ENCODE data around the gene PDE4D.

DNA sequence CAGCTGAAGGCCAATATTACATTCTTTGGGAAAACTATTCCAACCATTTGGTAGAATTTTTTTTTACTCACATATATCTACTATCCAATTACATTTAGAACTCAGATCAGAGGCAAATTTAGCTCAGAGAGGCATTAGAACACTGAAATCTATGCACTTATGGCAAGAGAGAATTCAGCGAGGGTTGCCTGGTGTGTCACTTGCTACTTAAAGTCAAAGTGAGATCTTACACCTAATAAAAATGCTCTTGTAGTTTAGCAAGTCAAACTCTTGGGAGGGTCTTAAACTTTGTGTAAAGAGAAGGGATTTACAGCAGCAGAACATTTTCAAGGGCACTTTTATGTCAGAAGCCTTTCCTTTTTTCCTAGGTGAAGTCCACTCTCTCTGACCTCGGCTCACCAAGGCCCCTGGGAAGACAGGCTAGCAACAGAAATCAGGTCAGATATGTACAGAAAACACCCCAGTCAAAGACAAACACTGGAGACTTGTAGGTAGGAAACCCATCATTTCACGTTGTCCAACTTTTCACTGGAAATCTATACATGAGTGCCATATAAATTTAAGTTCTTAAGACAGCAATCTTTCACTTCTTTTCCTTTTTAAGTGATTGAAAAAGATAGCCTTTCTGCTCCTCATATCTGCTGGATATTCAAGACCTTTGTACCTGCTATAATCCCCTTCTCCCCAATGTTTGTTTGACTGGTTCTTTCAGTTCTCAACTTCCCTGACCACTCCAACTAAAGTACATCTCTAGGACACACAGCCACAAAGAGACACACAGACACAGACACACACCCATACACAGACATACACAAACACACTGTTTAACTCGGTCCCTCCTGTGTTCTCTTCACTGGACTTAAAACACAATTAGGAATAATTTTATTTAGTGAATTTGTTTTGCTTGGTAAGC lies 635.8 kb downstream of the PDE4D start:
- TF ChIP-seq, protein P1, sequence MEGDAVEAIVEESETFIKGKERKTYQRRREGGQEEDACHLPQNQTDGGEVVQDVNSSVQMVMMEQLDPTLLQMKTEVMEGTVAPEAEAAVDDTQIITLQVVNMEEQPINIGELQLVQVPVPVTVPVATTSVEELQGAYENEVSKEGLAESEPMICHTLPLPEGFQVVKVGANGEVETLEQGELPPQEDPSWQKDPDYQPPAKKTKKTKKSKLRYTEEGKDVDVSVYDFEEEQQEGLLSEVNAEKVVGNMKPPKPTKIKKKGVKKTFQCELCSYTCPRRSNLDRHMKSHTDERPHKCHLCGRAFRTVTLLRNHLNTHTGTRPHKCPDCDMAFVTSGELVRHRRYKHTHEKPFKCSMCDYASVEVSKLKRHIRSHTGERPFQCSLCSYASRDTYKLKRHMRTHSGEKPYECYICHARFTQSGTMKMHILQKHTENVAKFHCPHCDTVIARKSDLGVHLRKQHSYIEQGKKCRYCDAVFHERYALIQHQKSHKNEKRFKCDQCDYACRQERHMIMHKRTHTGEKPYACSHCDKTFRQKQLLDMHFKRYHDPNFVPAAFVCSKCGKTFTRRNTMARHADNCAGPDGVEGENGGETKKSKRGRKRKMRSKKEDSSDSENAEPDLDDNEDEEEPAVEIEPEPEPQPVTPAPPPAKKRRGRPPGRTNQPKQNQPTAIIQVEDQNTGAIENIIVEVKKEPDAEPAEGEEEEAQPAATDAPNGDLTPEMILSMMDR (IDR thresholded peaks at IDR 0.05): no peak
- TF ChIP-seq, protein P2, sequence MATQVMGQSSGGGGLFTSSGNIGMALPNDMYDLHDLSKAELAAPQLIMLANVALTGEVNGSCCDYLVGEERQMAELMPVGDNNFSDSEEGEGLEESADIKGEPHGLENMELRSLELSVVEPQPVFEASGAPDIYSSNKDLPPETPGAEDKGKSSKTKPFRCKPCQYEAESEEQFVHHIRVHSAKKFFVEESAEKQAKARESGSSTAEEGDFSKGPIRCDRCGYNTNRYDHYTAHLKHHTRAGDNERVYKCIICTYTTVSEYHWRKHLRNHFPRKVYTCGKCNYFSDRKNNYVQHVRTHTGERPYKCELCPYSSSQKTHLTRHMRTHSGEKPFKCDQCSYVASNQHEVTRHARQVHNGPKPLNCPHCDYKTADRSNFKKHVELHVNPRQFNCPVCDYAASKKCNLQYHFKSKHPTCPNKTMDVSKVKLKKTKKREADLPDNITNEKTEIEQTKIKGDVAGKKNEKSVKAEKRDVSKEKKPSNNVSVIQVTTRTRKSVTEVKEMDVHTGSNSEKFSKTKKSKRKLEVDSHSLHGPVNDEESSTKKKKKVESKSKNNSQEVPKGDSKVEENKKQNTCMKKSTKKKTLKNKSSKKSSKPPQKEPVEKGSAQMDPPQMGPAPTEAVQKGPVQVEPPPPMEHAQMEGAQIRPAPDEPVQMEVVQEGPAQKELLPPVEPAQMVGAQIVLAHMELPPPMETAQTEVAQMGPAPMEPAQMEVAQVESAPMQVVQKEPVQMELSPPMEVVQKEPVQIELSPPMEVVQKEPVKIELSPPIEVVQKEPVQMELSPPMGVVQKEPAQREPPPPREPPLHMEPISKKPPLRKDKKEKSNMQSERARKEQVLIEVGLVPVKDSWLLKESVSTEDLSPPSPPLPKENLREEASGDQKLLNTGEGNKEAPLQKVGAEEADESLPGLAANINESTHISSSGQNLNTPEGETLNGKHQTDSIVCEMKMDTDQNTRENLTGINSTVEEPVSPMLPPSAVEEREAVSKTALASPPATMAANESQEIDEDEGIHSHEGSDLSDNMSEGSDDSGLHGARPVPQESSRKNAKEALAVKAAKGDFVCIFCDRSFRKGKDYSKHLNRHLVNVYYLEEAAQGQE (IDR thresholded peaks at IDR 0.05; ENCODE audit: insufficient read depth in 1 of 2, low read depth in 2 of 2, low read length in 1 of 2): no peak
- TF ChIP-seq POLR2AphosphoS5 (IDR thresholded peaks at IDR 0.05; ENCODE audit: low read depth, low read length): no peak
- no peak for TF ChIP-seq SIN3A (IDR thresholded peaks at IDR 0.05; ENCODE audit: borderline replicate concordance, insufficient read depth, low read depth, low read length)
- no peak for TF ChIP-seq TCF7L2 (IDR thresholded peaks at IDR 0.05; ENCODE audit: low read depth, low read length)
